Measurements from ENCODE around the gene PKD2L2.
"Not testable (repeated sequence)": the region's sequence is repeated elsewhere in the genome, so short reads cannot be mapped to it uniquely, and the experiment has no call there.

The PKD2L2 gene

DNA sequence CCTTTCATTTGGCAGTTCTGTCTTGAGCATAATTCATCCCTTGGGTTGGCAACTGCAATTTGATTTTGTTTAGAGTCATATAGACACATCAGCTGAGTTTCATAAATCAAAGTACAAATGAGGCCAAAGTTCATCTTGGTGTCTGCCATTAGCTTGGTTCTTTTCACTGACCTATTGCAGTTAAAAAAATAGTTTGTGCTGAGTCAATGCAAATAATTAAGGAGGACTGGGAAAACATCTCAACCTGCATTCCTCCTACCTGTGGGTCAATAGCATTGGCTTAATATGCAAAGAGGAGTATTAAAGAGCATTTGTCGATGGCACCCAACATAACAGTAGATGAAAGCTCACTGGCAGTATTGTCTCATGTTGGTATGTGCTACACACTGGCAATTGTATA is 1.6 kb downstream of the PKD2L2 start:
- DNase-seq, result no peak

- no peak for DNase-seq
Observed at GRCh38 chr5:137891849-137892248, 2.6 kb downstream of the PKD2L2 start.

- DNase-seq, result no peak
Observed at GRCh38 chr5:137894586-137894985, 5.3 kb downstream of the PKD2L2 start.

DNA sequence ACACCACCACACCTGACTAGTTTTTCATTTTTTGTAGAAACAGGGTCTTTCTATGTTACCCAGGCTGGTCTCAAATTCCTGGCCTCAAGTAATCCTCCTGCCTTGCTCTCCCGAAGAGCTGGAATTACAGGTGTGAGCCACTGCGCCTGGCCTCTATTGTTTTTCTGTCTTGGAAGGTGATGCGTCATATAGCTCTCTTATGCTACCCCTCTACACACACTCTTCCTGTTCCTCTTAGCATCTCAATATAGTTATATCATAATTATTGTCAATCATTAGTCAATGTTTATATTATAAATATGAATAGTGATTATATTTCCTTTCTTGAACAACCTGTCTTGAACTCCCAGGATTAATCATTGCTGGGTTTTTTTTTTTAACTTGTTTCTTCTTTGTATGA is 7.3 kb downstream of the PKD2L2 start:
- DNase-seq, result no peak

DNA sequence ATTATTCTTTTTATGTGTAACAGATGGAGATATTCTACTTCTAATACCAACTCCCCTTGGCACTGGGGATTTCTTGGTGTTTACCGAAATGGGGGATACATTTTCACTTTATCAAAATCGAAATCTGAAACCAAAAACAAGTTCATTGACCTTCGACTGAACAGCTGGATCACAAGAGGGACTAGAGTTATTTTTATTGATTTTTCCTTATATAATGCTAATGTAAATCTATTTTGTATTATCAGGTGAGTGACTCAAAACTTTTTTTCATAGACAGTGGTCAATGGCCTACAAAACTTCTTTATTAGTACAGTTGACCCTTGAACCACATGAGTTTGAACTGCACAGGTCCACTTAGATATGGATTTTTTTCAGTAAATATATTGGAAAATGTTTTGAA is 10.2 kb downstream of the PKD2L2 start:
- no peak for DNase-seq

- no peak for DNase-seq
Observed at GRCh38 chr5:137901011-137901817, 12.0 kb downstream of the PKD2L2 start.

GRCh38 chr5:137902408-137903133 is 13.3 kb downstream of the PKD2L2 start:
- DNase-seq, result no peak

- DNase-seq, result no peak
Observed at GRCh38 chr5:137914758-137915157, 25.5 kb downstream of the PKD2L2 start.

- no peak for DNase-seq
Observed at GRCh38 chr5:137916923-137917322, 27.7 kb downstream of the PKD2L2 start.

- DNase-seq, result no peak
Observed at GRCh38 chr5:137921931-137922330, 32.7 kb downstream of the PKD2L2 start.

- DNase-seq, result no peak
Observed at GRCh38 chr5:137923856-137924255, 34.6 kb downstream of the PKD2L2 start.

DNA sequence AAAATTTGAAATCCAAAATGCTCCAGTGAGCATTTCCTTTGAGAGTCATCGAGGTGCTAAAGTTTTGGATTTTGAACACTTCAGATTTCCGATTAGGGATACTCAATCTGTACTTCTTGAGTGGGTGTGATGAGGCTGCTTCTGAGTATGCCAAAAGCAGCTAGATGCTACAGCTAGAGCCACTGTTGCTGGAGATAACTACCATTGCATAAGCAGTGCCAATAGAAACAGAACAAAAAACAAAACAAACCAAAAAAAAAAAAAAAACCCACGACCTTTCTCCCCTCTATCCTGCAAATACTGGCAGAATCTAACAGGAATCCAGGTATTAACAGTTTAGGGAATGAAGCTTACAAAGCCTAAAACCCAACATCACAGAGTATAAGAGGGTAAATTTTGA is 43.5 kb downstream of the PKD2L2 start:
- DNase-seq, result no peak

- no peak for DNase-seq
Observed at GRCh38 chr5:137933491-137933911, 44.2 kb downstream of the PKD2L2 start.

- DNase-seq, result no peak
Observed at GRCh38 chr5:137935190-137935589, 45.9 kb downstream of the PKD2L2 start.

GRCh38 chr5:137935694-137936093 is 46.4 kb downstream of the PKD2L2 start:
- DNase-seq, result no peak

DNA sequence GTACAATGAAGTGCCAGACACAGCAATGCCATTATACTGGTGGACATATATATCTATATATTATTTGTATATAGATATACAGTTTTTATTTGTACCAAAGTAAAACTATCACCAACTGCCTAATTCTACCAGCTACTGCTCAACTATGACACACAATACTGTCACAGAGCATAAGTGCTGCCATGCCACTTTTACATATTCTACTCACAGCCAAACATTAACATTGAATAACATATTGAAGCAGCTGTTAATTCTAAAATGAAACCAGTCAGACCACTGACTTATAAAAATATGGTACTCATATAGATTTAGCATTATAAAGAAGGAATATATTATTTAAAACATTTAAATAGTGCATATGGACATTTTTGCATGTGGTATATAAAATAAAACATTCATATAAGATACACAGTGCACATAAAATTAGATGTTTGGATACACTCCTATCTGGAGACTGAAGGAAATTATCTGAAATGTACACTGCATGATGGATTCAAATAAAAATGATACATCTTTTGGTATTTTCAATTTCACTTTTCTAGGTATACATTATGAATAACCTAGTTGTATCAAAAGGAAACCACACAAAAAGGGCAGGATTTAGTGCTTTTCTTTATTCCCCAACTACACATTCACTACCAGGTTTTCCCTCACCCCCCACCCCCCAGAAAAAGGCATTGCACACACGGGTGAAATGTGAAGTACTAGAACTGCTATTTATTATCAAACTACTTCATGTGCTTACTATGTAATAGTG is 48.9 kb downstream of the PKD2L2 start:
- DNase-seq, result no peak

- no peak for DNase-seq
Observed at GRCh38 chr5:137938751-137939143, 49.5 kb downstream of the PKD2L2 start.

GRCh38 chr5:137939331-137939730 is 50.1 kb downstream of the PKD2L2 start:
- no peak for DNase-seq

GRCh38 chr5:137944280-137944679 is 55.0 kb downstream of the PKD2L2 start:
- DNase-seq, result not testable (repeated sequence)

GRCh38 chr5:137945825-137946224 is 56.6 kb downstream of the PKD2L2 start:
- no peak for DNase-seq

GRCh38 chr5:137954131-137954879 is 65.0 kb downstream of the PKD2L2 start:
- no peak for DNase-seq

GRCh38 chr5:137957948-137958347 is 68.7 kb downstream of the PKD2L2 start:
- no peak for DNase-seq

GRCh38 chr5:137959488-137959887 is 70.2 kb downstream of the PKD2L2 start:
- DNase-seq, result no peak

Measured in NCI-H2107 (cell line).